ENCODE data around the gene ST7. TPM values are rescaled to one million over a fixed set of nuclear protein-coding genes. Genes with fewer than 3 reads are reported as not detected.

Gene ST7
- total RNA-seq, 1 experiment from 2014 or later = 12.9 TPM

- H4K5ac ChIP-seq (ENCODE audit: insufficient read length, low read depth, low read length) = no peak overlapping the region
- H3K4me3 Mint-ChIP-seq = no peak overlapping the region
These were observed 31.6 kb downstream of the ST7 start for GRCh38 chr7:116984917-116985316.

More at GRCh38 chr7:116984917-116985316, 31.6 kb downstream of the ST7 start:
- no peak for DNase-seq
- no peak overlapping the region for H3K27ac ChIP-seq (ENCODE audit: insufficient read length, low read depth, low read length)
- H3K14ac ChIP-seq (ENCODE audit: insufficient read depth, low read length) = no peak overlapping the region
- no peak overlapping the region for H4K8ac ChIP-seq (replicated peaks; ENCODE audit: insufficient read length, low read depth, low read length)
- no peak overlapping the region for H3K23ac ChIP-seq (ENCODE audit: insufficient read length, low read depth, low read length)
- no peaks in the 10 kb centered on the region for H3K23me2 ChIP-seq (ENCODE audit: insufficient read length, low read depth, low read length, poor library complexity, severe bottlenecking)
- H3K27me3 Mint-ChIP-seq (ENCODE audit: low read depth) = no peaks in the 10 kb centered on the region
- WGBS (ENCODE audit: extremely low coverage, insufficient read length, low lambda C conversion rate) = 100% methylated on average over 2 of the region's 2 CpGs
- H3K9me3 Mint-ChIP-seq = peaks cover 0 to 2% of the 10 kb centered on the region in 2 experiments; a peak in 1 of 5 replicates
- H3K27ac Mint-ChIP-seq = no peak overlapping the region
- no peak overlapping the region for H3K9ac ChIP-seq (ENCODE audit: extremely low read depth, insufficient read length, low read length)
- 0 out of 2 replicates have a peak, but pooled peaks cover 2% of the 10 kb centered on the region for H3K79me2 ChIP-seq (ENCODE audit: insufficient read depth, low read length)
- no peak overlapping the region for H2BK15ac ChIP-seq (ENCODE audit: low read depth, low read length)
- no peaks in the 10 kb centered on the region for H3K9me3 ChIP-seq (ENCODE audit: control insufficient read depth, low read depth, low read length)
- peaks cover 0 to 2% (median 0%) of the 10 kb centered on the region in 3 experiments; a peak in 1 of 7 replicates for H3K36me3 Mint-ChIP-seq (ENCODE audit: insufficient read depth in 1 of 3, low read depth in 3 of 3)
- no peaks in the 10 kb centered on the region for H3K27me3 ChIP-seq (ENCODE audit: insufficient read depth, low read length)
- no peaks in the 10 kb centered on the region for H3K4me1 ChIP-seq (ENCODE audit: insufficient read depth, low read length)
- no peak overlapping the region for H2AFZ ChIP-seq (ENCODE audit: low read length)
- no peak overlapping the region for H2BK20ac ChIP-seq (ENCODE audit: low read depth, low read length, poor library complexity, severe bottlenecking)
- H4K91ac ChIP-seq (ENCODE audit: insufficient read length, low read depth, low read length) = no peak overlapping the region
- no peaks in the 10 kb centered on the region for H4K20me1 ChIP-seq (ENCODE audit: control insufficient read depth, insufficient read depth, insufficient read length)
- no peak overlapping the region for H3K4me2 ChIP-seq (ENCODE audit: insufficient read depth, insufficient read length, low read length)
- H3K79me1 ChIP-seq (ENCODE audit: insufficient read depth, low read depth, low read length, poor library complexity, severe bottlenecking) = no peaks in the 10 kb centered on the region
- no peak overlapping the region for H2AK5ac ChIP-seq (ENCODE audit: insufficient read length, low read length)
- H2BK120ac ChIP-seq (ENCODE audit: low read depth, low read length, poor library complexity, severe bottlenecking) = no peak overlapping the region
- no peak overlapping the region for H3T11ph ChIP-seq (ENCODE audit: low read length)
- no peak overlapping the region for H2BK5ac ChIP-seq (ENCODE audit: insufficient read length, low read length)
- H2BK12ac ChIP-seq (ENCODE audit: insufficient read length, low read depth, low read length) = no peak overlapping the region
- H3K56ac ChIP-seq (ENCODE audit: insufficient read length, low read depth, low read length) = no peak overlapping the region
- no peak overlapping the region for H3K4ac ChIP-seq (ENCODE audit: low read depth, low read length)
- H3K4me1 Mint-ChIP-seq = peaks cover 0 to 2% of the 10 kb centered on the region in 2 experiments; a peak in 1 of 4 replicates
- H3K18ac ChIP-seq (ENCODE audit: insufficient read length, low read depth, low read length) = no peak overlapping the region
- peak; percentile 82 for TF ChIP-seq CTCF (conservative IDR thresholded peaks at IDR 0.05)
